Activated T-helper 1 cell treated with anti-CD3 and anti-CD28 coated beads, Interleukin-12 subunit alpha, Interleukin-12 subunit beta, Interleukin-2, Interleukin-4 antibody, amounts not matched to agents 30 ng/mL and 10 ng/mL and 1 ng/mL, durations not matched to agents 14 hours and 24 hours and 36 hours (primary cell): ENCODE measurements around the gene SIGLECL1. TPM values are rescaled to one million over a fixed set of nuclear protein-coding genes. Genes with fewer than 3 reads are reported as not detected.

Experiments
- DNase-seq: peaks from one replicate; pipeline ENCODE4 v3.0.0; 2021; ENCODE audit warnings: low spot score
- H3K27ac Mint-ChIP-seq: one replicate; pipeline ENCODE4 v1.8.0; 2021; ENCODE audit warnings: mild to moderate bottlenecking, mixed read lengths
- H3K27me3 Mint-ChIP-seq: one replicate; pipeline ENCODE4 v1.8.0; 2022; ENCODE audit warnings: mild to moderate bottlenecking, moderate library complexity, mixed read lengths; ENCODE audit not compliant: insufficient read depth
- H3K36me3 Mint-ChIP-seq: one replicate; pipeline ENCODE4 v1.8.0; 2021; ENCODE audit warnings: low read depth, mixed read lengths
- H3K4me1 Mint-ChIP-seq: one replicate; pipeline ENCODE4 v1.8.0; 2021; ENCODE audit warnings: low read depth, mixed read lengths
- H3K4me3 Mint-ChIP-seq: one replicate; pipeline ENCODE4 v1.8.0; 2021; ENCODE audit warnings: mild to moderate bottlenecking, moderate library complexity, mixed read lengths
- H3K9me3 Mint-ChIP-seq: one replicate; pipeline ENCODE4 v1.8.0; 2021; ENCODE audit warnings: mixed read lengths
- intact Hi-C: fragments of 100-400 bp; cut with micrococcal nuclease; formaldehyde crosslinking; loops from one replicate; pipeline ENCODE4 v1.15.1; 2024
- total RNA-seq: library from RNA; stranded (reverse); gene quantifications from 2 replicates; pipeline ENCODE4 v1.2.3, GENCODE V29; 2022

The SIGLECL1 gene
- total RNA-seq, 1 donor from 2014 or later: not detected

- Mint-ChIP-seq H3K4me1 (peaks cover 47% of the 10 kb centered on the region), H3K27me3 (peaks cover 3% of the 10 kb centered on the region), H3K9me3 (no peaks in the 10 kb centered on the region), H3K27ac (no peak overlapping the region), H3K4me3 (peak overlapping the region; percentile 2), H3K36me3 (no peaks in the 10 kb centered on the region)
- DNase-seq: no peak
- intact Hi-C loops: loop anchor here (1.0 kb wide), 1 partner anchor 100 kb away; no protein-coding TSS in a partner anchor
These were observed 7.6 kb downstream of the SIGLECL1 start for GRCh38 chr19:51258165-51259160.

GRCh38 chr19:51259348-51260245 lies 8.7 kb downstream of the SIGLECL1 start:
- H3K4me3 Mint-ChIP-seq: no peak overlapping the region
- H3K36me3 Mint-ChIP-seq: no peaks in the 10 kb centered on the region
- peaks cover 41% of the 10 kb centered on the region for H3K4me1 Mint-ChIP-seq
- intact Hi-C loops: loop anchor here (1.0 kb wide), 1 partner anchor 101 kb away; no protein-coding TSS in a partner anchor
- no peak overlapping the region for H3K27ac Mint-ChIP-seq
- peaks cover 6% of the 10 kb centered on the region for H3K27me3 Mint-ChIP-seq
- peak; percentile 31 for DNase-seq
- H3K9me3 Mint-ChIP-seq: no peaks in the 10 kb centered on the region

GRCh38 chr19:51263808-51264207 lies 12.9 kb downstream of the SIGLECL1 start:
- no peaks in the 10 kb centered on the region for H3K9me3 Mint-ChIP-seq
- H3K4me3 Mint-ChIP-seq: no peak overlapping the region
- peaks cover 11% of the 10 kb centered on the region for H3K27me3 Mint-ChIP-seq
- no peaks in the 10 kb centered on the region for H3K36me3 Mint-ChIP-seq
- no peak overlapping the region for H3K27ac Mint-ChIP-seq
- intact Hi-C loops: no loop called here
- H3K4me1 Mint-ChIP-seq: peaks cover 8% of the 10 kb centered on the region
- no peak for DNase-seq

GRCh38 chr19:51271067-51271466 lies 20.2 kb downstream of the SIGLECL1 start:
- H3K36me3 Mint-ChIP-seq: no peaks in the 10 kb centered on the region
- H3K9me3 Mint-ChIP-seq: no peaks in the 10 kb centered on the region
- intact Hi-C loops: no loop called here
- no peak overlapping the region for H3K4me3 Mint-ChIP-seq
- DNase-seq: no peak
- H3K27me3 Mint-ChIP-seq: peaks cover 2% of the 10 kb centered on the region
- H3K4me1 Mint-ChIP-seq: peaks cover 8% of the 10 kb centered on the region
- H3K27ac Mint-ChIP-seq: no peak overlapping the region

GRCh38 chr19:51272183-51272810 lies 21.4 kb downstream of the SIGLECL1 start:
- Mint-ChIP-seq H3K4me3 (no peak overlapping the region), H3K27me3 (peaks cover 2% of the 10 kb centered on the region), H3K36me3 (no peaks in the 10 kb centered on the region), H3K4me1 (peaks cover 8% of the 10 kb centered on the region), H3K9me3 (no peaks in the 10 kb centered on the region), H3K27ac (no peak overlapping the region)
- intact Hi-C loops: no loop called here
- no peak for DNase-seq

GRCh38 chr19:51274049-51274770 lies 23.3 kb downstream of the SIGLECL1 start:
- Mint-ChIP-seq H3K4me1 (peaks cover 8% of the 10 kb centered on the region), H3K4me3 (no peak overlapping the region), H3K27ac (peak overlapping the region; percentile 6), H3K36me3 (no peaks in the 10 kb centered on the region), H3K27me3 (peaks cover 2% of the 10 kb centered on the region), H3K9me3 (no peaks in the 10 kb centered on the region)
- intact Hi-C loops: no loop called here
- no peak for DNase-seq

GRCh38 chr19:51277112-51277511 lies 26.2 kb downstream of the SIGLECL1 start:
- peaks cover 8% of the 10 kb centered on the region for H3K27me3 Mint-ChIP-seq
- intact Hi-C loops: loop anchor here (5.0 kb wide), 1 partner anchor 560 kb away; the partner anchor contains the start of gene SHANK1
- no peaks in the 10 kb centered on the region for H3K9me3 Mint-ChIP-seq
- no peak for DNase-seq
- no peaks in the 10 kb centered on the region for H3K36me3 Mint-ChIP-seq
- no peak overlapping the region for H3K4me3 Mint-ChIP-seq
- H3K27ac Mint-ChIP-seq: no peak overlapping the region
- peaks cover 5% of the 10 kb centered on the region for H3K4me1 Mint-ChIP-seq

- DNase-seq: no peak
- Mint-ChIP-seq H3K4me1 (no peaks in the 10 kb centered on the region), H3K9me3 (no peaks in the 10 kb centered on the region), H3K27ac (no peak overlapping the region), H3K36me3 (no peaks in the 10 kb centered on the region), H3K4me3 (no peak overlapping the region), H3K27me3 (peaks cover 15% of the 10 kb centered on the region)
- intact Hi-C loops: no loop called here
These were observed 31.5 kb downstream of the SIGLECL1 start for GRCh38 chr19:51282335-51282734.

GRCh38 chr19:51285682-51286081 lies 34.8 kb downstream of the SIGLECL1 start:
- intact Hi-C loops: no loop called here
- H3K27ac Mint-ChIP-seq: no peak overlapping the region
- no peaks in the 10 kb centered on the region for H3K4me1 Mint-ChIP-seq
- H3K36me3 Mint-ChIP-seq: no peaks in the 10 kb centered on the region
- no peak for DNase-seq
- H3K27me3 Mint-ChIP-seq: peaks cover 15% of the 10 kb centered on the region
- no peak overlapping the region for H3K4me3 Mint-ChIP-seq
- H3K9me3 Mint-ChIP-seq: no peaks in the 10 kb centered on the region

- no peaks in the 10 kb centered on the region for H3K9me3 Mint-ChIP-seq
- intact Hi-C loops: no loop called here
- no peaks in the 10 kb centered on the region for H3K4me1 Mint-ChIP-seq
- H3K27ac Mint-ChIP-seq: no peak overlapping the region
- DNase-seq: no peak
- H3K36me3 Mint-ChIP-seq: no peaks in the 10 kb centered on the region
- no peak overlapping the region for H3K4me3 Mint-ChIP-seq
- H3K27me3 Mint-ChIP-seq: peaks cover 5% of the 10 kb centered on the region
These were observed 38.8 kb downstream of the SIGLECL1 start for GRCh38 chr19:51289635-51290034.

GRCh38 chr19:51292971-51293370 lies 42.1 kb downstream of the SIGLECL1 start:
- H3K36me3 Mint-ChIP-seq: no peaks in the 10 kb centered on the region
- H3K27ac Mint-ChIP-seq: no peak overlapping the region
- peaks cover 4% of the 10 kb centered on the region for H3K27me3 Mint-ChIP-seq
- H3K4me3 Mint-ChIP-seq: no peak overlapping the region
- no peaks in the 10 kb centered on the region for H3K9me3 Mint-ChIP-seq
- H3K4me1 Mint-ChIP-seq: no peaks in the 10 kb centered on the region
- DNase-seq: no peak
- intact Hi-C loops: no loop called here
